Measurements from ENCODE around the gene MEI1. TPM values are rescaled to one million over a fixed set of nuclear protein-coding genes. Genes with fewer than 3 reads are reported as not detected.

Gene MEI1
- total RNA-seq, 4 donors from 2014 or later = 0.39 to 1.3 (median 0.44) TPM

DNA sequence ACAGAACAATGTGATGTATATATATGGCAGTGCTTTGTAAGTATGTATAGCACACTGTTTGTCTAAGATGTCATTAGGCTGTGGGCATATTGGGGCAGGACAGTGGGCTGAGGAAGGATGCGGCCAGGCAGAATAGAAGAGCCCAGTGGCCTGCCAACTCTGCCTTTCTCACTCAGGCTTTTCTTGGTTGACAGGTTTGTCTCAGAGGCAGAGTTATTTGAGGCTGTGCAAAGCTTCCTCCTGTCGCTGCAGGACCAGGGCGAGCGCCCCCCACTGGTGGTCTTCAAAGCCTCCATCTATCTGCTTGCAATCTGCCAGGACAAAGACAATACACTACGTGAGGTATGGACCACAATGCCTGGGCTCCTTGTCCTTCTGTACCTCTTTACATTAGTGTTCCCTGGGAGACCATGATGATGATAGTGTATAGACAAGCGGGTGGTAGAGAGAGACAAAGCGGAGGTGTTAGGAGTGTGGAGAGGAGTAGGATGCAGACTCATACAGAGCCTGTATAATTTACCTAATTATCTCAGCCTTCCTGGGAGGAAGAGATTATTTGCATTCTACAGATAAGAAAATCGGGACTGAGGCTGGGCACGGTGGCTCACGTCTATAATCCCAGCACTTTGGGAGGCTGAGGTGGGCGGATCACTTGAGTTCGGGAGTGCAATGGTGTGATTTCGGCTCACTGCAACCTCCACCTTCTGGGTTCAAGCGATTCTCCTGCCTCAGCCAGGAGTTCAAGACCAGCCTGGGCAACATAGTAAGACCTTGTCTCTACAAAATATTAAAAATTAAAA is 63.9 kb downstream of the MEI1 start:
- H3K36me3 ChIP-seq = no peaks in the 10 kb centered on the region
- WGBS = 78% methylated on average over 11 of the region's 14 CpGs
- H3K9me3 ChIP-seq = no peaks in the 10 kb centered on the region
- intact Hi-C loops (cut with DNase I) = no loop called here
- no peaks in the 10 kb centered on the region for H3K4me1 ChIP-seq
- H3K27me3 ChIP-seq = no peaks in the 10 kb centered on the region
- TF ChIP-seq, protein P1, sequence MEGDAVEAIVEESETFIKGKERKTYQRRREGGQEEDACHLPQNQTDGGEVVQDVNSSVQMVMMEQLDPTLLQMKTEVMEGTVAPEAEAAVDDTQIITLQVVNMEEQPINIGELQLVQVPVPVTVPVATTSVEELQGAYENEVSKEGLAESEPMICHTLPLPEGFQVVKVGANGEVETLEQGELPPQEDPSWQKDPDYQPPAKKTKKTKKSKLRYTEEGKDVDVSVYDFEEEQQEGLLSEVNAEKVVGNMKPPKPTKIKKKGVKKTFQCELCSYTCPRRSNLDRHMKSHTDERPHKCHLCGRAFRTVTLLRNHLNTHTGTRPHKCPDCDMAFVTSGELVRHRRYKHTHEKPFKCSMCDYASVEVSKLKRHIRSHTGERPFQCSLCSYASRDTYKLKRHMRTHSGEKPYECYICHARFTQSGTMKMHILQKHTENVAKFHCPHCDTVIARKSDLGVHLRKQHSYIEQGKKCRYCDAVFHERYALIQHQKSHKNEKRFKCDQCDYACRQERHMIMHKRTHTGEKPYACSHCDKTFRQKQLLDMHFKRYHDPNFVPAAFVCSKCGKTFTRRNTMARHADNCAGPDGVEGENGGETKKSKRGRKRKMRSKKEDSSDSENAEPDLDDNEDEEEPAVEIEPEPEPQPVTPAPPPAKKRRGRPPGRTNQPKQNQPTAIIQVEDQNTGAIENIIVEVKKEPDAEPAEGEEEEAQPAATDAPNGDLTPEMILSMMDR (IDR thresholded peaks at IDR 0.05) = no peak
- TF ChIP-seq POLR2AphosphoS5 (IDR thresholded peaks at IDR 0.05) (no peak), POLR2A (IDR thresholded peaks at IDR 0.05; ENCODE audit: low read depth) (no peak), EP300 (IDR thresholded peaks at IDR 0.05) (no peak)
- no peak for DNase-seq (ENCODE audit: extremely low spot score)
- H3K4me3 ChIP-seq = no peak overlapping the region
- no peak overlapping the region for H3K27ac ChIP-seq (replicated peaks in 1 of 4)

DNA sequence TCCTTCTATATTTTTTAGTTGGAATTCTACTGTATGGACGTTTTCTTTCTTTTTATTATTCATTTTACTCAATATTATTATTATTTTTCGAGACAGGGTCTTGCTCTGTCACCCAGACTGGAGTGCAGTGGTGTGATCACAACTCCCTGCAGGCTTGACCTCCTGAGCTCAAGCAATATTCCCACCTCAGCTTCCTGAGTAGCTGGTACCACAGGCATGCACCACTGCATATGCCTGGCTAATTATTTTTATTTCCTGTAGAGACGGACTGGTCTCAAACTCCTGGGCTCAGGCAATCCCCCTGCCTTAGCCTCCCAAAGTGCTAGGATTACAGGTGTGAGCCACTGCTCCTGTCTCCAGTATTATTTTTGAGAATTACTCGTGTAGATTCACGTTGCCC is 67.2 kb downstream of the MEI1 start:
- H3K4me3 ChIP-seq = no peak overlapping the region
- DNase-seq (ENCODE audit: extremely low spot score) = no peak
- WGBS = 71% methylated on average over 5 of the region's 5 CpGs
- H3K27me3 ChIP-seq = no peaks in the 10 kb centered on the region
- intact Hi-C loops (cut with DNase I) = no loop called here
- no peaks in the 10 kb centered on the region for H3K9me3 ChIP-seq
- TF ChIP-seq POLR2A (IDR thresholded peaks at IDR 0.05; ENCODE audit: low read depth) = no peak
- TF ChIP-seq POLR2AphosphoS5 (IDR thresholded peaks at IDR 0.05) = no peak
- TF ChIP-seq EP300 (IDR thresholded peaks at IDR 0.05) = no peak
- TF ChIP-seq, protein P1 (IDR thresholded peaks at IDR 0.05) = no peak
- H3K27ac ChIP-seq (replicated peaks in 1 of 4) = no peak overlapping the region
- H3K4me1 ChIP-seq = no peaks in the 10 kb centered on the region
- no peaks in the 10 kb centered on the region for H3K36me3 ChIP-seq

DNA sequence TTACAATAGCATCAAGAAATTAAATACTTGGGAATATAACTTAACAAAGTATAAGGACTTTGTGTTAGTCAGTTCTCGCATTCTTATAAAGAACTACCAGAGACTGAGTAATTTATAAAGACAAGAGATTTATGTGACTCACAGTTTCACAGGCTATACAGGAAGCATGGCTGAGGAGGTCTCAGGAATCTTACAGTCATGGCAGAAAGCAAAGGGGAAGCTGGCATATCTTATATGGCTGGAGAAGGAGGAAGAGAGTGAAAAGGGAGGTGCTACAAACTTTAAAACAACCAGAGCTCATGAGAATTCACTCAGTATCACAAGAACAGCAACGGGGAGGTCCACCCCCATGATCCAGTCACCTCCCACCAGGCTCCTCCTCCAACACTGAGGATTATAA is 69.1 kb downstream of the MEI1 start:
- Histone ChIP-seq H3K4me1 (no peaks in the 10 kb centered on the region), H3K36me3 (no peaks in the 10 kb centered on the region), H3K27me3 (no peaks in the 10 kb centered on the region), H3K9me3 (no peaks in the 10 kb centered on the region), H3K27ac (replicated peaks in 1 of 4) (no peak overlapping the region), H3K4me3 (no peak overlapping the region)
- DNase-seq (ENCODE audit: extremely low spot score) = no peak
- intact Hi-C loops (cut with DNase I) = no loop called here
- WGBS = 51% methylated on average over 2 of the region's 2 CpGs
- TF ChIP-seq POLR2A (IDR thresholded peaks at IDR 0.05; ENCODE audit: low read depth) = no peak

DNA sequence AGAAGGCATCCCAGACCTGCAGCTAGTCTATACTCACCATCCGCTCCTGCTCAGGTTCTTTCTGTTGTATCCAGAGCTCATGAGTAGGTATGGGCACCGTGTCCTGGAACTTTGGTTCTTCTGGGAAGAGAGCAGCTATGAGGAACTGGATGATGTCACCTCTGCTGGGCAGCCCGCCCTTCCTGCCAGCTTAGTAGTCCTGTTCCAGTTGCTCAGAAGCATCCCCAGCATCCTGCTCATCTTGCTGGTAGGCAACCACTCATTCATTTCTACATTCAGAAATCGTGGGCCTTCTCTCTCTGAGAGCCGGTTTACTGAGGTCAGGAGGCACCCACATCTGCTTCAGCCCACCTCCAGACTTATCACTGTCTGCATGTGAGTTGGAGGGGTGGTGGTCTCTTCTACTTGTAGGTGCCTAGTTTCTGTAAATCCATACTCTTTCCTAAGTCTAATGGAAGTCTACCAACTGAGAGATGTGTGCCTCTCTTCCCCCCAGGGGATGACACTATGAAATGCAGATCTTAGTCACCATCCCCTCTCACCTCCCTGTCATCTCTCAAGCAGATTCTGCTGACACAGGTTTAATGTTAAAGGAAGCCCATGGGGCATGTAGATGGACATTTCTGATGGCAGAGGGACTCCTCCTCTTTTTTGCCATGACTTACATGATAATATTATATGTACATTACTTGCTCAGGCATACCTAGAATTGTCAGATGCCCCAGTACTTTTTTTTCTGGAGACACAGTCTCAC is 71.6 kb downstream of the MEI1 start:
- Histone ChIP-seq H3K27ac (replicated peaks in 1 of 4) (no peak overlapping the region), H3K9me3 (no peaks in the 10 kb centered on the region), H3K4me1 (no peaks in the 10 kb centered on the region), H3K36me3 (no peaks in the 10 kb centered on the region), H3K27me3 (no peaks in the 10 kb centered on the region), H3K4me3 (no peak overlapping the region)
- TF ChIP-seq EP300 (IDR thresholded peaks at IDR 0.05) (no peak), POLR2AphosphoS5 (IDR thresholded peaks at IDR 0.05) (no peak), POLR2A (IDR thresholded peaks at IDR 0.05; ENCODE audit: low read depth) (no peak)
- TF ChIP-seq, protein P1 (IDR thresholded peaks at IDR 0.05) = no peak
- 86% methylated on average over 5 of the region's 5 CpGs for WGBS
- DNase-seq (ENCODE audit: extremely low spot score) = no peak
- intact Hi-C loops (cut with DNase I) = no loop called here

DNA sequence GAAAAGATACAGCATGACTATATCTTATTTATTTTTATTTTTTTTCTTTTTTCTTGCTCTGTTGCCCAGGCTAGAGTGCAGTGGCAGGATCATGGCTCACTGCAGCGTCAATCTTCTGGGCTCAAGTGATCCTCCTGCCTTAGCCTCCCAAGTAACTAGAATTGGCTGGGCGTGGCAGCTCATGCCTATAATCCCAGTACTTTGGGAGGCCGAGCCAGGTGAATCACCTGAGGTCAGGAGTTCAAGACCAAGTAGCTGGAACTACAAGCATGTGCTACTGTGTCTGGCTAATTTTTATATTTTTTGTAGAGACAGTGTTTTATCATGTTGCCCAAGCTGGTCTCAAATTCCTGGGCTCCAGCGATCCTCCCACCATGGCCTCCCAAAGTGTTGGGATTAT is 72.9 kb downstream of the MEI1 start:
- Histone ChIP-seq H3K27me3 (no peaks in the 10 kb centered on the region), H3K9me3 (no peaks in the 10 kb centered on the region), H3K4me1 (no peaks in the 10 kb centered on the region), H3K4me3 (no peak overlapping the region), H3K36me3 (no peaks in the 10 kb centered on the region), H3K27ac (replicated peaks in 1 of 4) (no peak overlapping the region)
- no peak for DNase-seq (ENCODE audit: extremely low spot score)
- intact Hi-C loops (cut with DNase I) = no loop called here
- 89% methylated on average over 4 of the region's 4 CpGs for WGBS
- TF ChIP-seq POLR2A (IDR thresholded peaks at IDR 0.05; ENCODE audit: low read depth) (no peak), POLR2AphosphoS5 (IDR thresholded peaks at IDR 0.05) (no peak), EP300 (IDR thresholded peaks at IDR 0.05) (no peak)
- TF ChIP-seq, protein P1 (IDR thresholded peaks at IDR 0.05) = no peak

Measured in esophagus muscularis mucosa (tissue), 4 donors.